Activated T-cell treated with anti-CD3 and anti-CD28 coated beads for 24 hours (primary cell): ENCODE measurements around the gene TM9SF2.
A peak's percentile ranks its signal among the peaks of the same experiment; 100 is the strongest.

Experiments used
- DNase-seq: peaks from one replicate; pipeline ENCODE4 v3.0.0-alpha.2; 2020; ENCODE audit warnings: low read depth

TM9SF2 gene

DNA sequence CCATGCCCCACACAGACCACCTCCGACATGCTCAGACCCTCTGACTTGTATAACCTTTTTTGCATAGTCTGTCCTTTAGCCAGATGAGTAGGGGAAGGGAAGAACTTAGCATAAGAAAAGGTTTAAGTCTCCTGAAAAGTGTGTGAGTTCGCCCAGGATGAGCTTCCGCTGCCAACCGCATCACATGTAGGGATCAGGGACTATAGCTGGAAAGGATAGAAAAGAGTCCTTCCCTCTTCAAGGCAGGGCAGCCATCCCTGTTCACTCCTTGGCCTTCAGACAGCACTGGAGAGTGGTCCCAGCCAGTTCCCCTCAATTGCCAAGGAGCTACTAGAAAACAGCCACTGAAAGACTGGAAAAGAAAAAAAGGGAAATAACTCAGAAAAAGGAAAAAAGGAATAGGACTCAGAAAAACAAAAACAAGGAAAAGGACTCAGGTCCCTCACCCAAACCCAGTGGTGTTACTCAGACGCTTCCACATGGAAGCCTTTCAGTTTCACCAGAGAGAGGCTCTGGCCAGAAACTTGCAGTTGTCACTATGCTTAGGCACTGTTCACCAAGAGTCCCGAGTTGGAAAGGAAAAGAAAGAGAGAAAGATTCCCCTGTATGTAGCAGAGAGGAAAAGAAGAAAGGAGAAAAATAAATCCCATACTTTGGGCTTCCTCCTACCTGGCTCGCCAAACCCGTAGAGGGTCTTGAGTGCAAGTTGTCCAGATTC lies 5.6 kb upstream of the TM9SF2 start:
- no peak for DNase-seq

DNA sequence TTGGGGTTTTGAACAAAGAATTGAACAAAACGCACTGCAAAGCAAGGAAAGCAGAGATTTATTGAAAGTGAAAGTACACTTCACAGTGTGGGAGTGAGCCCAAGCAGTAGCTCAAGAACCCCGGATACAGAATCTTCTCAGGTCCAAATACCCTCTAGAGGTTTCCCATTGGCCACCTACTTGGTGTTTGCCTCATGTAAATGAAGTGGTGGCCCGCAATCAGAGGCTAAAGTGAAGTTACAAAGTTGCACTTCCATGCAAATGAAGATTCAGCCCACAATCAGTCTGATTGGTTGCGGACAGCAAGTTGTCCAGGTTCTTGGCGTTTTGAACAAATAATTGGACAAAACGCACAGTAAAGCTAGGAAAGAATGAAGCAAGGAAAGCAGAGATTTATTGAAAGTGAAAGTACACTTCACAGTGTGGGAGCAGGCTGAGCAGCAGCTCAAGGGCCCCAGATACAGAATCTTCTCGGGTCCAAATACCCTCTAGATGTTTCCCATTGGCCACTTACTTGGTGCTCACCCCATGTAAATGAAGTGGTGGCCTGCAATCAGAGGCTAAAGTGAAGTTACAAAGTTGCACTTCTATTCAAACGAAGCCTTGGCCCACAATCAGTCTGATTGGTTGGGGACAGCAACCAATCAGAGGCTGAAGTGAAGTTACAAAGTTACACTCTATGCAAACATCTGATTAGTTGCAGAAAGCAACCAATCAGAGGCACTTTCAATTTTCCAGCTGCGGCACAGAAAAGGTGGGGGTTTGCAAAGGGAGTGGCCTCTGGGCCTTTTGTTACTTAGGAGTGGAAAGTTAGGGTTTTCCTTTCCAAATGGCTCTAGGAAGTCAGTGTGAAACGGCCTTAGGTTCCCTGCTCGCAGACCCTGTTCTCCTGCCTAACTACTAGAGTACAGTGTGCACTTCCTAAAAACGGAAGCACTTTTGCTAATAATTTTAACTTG lies 4.8 kb upstream of the TM9SF2 start:
- peak; percentile 51 for DNase-seq

- peak; percentile 95 for DNase-seq
These were observed 2.8 kb upstream of the TM9SF2 start for GRCh38 chr13:99498171-99499161.

DNA sequence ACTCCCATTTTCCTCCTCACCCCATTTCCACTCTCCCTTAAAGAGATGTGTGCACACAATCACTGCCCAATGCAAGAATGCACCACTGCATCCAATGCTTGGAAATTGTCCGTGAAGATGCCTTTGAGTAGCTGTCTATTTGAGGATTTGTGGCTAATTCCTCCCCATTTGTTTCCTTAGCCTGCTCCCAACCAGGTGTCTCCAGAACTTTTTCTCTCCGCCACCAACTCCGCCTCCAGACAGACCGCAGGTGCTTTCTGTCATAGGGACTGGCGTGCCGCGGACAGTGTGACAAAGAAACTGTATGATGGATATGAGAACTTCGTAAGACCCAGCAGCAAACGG lies 461 bp upstream of the TM9SF2 start:
- no peak for DNase-seq

DNA sequence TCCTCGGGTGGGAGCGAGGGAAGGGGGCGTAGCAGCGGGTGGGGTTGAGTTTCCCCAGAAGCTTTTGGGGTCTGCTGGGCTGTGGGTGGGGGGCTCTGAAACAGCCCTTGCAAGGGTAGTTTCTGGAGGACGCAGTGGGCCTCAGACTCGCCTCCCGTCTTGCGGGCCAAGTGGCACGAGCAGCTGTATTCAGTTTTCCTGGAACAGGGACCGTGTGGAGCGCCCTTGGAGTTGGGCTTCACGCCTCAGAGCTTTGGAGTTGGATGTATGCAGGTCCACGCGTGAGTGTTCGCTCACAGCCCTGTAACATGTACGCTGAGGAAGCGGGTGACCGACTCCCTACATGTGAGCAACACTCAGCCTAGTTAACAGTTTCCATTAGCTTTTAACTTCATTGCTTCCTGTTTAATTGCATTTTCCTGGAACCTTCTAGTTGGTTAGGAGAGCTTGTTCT lies 603 bp downstream of the TM9SF2 start:
- DNase-seq, result peak; percentile 5

DNA sequence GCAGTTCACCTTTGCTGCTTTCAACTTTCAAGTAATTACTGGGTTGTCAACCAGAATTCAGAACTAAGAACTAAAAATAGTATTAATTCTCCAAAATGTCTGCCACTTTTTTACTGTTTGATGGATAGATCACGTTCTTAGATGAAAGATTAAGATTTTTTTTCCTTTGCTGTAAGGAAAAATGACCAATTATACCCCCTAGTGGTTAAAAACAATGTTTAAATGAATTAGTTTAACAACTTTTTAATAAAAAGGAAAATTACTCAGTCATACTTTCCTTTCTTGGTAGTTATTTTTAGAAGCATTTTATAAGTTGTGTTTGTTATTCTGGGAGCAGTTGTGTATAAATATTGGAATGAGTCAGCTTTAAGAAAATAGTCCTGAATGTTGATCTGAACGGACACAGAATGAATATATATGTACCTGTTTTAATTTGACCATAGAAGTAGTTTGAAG lies 4.6 kb downstream of the TM9SF2 start:
- no peak for DNase-seq

DNA sequence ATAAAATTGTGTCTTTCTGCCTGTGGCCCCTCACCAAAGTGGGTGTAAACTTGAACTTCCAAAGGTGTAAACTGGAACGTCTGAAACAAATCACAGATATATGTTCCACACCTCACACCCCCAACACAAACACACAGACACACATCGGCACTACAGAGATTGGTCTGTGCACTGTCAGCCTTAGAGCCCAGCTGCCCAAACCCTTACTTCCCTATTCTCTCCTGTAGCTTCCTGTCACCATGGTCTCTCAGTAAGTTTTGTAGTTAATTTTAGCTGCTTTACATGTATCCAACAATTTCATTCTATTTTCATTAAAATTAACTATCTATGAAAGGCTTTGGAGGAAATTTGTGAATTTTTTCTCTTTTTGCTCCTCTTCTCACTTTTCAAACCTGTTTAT lies 5.4 kb downstream of the TM9SF2 start:
- DNase-seq, result no peak

DNA sequence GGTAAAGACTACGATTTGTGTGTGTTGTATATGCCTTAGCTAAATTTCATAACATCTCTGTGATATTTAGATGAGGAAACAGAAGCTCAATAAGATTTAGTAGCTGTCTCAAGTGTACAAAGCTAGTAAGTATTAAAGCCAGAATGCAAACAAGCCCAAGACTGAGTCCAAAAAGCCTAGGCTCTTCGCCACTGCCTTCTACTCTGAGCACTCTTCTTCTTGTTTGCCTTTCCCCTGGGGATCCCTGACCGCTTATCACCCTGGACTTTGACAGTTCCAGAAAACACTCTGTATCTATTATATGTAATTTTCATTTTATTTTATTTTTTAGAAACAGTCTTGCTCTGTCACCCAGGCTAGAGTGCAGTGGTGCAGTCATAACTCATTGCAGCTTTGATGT lies 5.8 kb downstream of the TM9SF2 start:
- DNase-seq, result no peak

DNA sequence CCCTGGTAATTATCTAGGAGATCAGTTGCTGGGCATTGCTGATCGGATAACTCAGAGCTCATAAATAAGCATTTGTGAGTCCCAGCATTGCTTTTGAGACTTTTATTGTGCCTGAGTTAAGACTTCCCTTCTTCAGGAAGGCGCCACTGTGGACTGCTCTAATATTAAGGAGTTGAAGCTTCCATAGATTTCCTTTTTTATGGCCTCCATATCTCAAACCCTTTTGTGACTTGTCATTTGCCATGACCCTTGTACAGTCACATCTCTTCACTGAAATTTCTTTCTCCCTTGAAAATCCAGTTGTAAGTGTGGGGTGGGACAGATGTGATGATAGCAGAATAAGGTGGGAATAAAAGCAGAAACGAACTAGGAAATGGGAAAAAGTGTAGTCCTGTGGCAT lies 6.3 kb downstream of the TM9SF2 start:
- DNase-seq, result no peak

DNA sequence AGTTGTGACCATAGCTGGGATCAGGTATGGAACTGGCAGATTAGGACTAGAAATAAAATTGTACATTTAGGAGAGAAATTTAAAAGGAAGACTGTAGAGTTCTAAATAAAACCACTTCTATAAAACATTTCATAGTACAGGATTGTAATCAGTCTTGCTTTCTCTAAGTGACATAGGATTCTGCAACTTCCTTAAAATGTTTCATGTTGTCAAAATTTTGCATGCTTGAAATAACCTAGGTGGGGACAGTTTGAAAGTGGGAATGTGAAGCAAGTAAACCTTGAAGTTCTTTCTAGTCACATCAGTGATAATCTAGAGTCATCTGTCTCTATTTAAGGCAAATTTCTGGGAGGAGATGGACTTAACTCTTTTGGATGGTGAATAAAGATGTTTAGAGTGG lies 6.7 kb downstream of the TM9SF2 start:
- DNase-seq, result no peak

DNA sequence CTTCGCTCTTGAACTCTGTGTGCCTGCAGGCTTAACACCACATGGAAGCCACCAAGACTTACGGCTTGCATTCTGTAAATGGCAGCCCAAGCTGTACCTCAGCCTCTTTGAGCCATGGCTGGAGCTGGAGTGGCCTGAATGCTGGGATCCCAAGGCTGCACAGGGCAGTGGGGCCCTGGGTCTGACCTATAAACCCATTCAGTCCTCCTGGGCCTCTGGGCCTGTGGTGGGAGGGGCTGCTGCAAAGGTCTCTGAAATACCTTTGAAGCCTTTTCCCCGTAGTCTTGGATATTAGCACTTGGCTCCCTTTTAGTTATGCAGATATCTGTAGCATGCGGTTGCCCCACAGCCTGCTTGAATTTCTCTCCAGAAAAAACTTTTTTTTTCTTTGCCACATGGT lies 8.2 kb downstream of the TM9SF2 start:
- DNase-seq, result no peak

- no peak for DNase-seq
These were observed 13.5 kb downstream of the TM9SF2 start for GRCh38 chr13:99514801-99515200.

GRCh38 chr13:99516153-99516929 lies 15.1 kb downstream of the TM9SF2 start:
- no peak for DNase-seq

DNA sequence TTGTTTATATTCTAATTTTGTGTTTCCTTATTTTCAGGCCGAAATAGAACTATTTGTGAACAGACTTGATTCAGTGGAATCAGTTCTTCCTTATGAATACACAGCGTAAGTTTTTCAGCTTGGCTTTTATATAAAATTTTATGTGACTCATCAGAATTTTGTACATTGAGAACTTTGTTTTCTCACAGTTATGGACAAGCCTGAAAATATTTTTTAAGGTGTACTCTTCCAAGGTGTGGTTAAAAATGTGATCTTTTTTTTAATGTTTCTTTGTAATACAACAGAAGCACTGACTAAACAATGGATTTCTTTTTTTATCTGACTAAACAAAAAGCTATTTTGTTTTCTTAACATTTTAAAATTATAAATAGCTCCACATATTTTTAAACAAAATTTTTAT lies 16.3 kb downstream of the TM9SF2 start:
- DNase-seq, result no peak

DNA sequence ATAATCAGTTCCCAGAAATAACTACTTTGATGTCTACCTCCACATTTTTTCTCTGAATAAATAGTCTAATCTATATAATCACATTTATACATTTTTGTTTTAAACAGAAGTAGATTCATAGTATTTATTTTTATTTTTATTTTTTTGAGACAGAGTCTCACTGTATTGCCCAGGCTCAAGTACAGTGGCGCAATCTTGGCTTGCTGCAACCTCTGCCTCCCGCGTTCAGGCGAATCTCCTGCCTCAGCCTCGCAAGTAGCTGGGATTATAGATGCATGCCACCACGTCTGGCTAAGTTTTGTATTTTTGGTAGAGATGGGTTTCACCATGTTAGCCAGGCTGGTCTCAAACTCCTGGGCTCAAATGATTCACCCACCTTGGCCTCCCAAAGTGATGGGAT lies 16.7 kb downstream of the TM9SF2 start:
- no peak for DNase-seq

DNA sequence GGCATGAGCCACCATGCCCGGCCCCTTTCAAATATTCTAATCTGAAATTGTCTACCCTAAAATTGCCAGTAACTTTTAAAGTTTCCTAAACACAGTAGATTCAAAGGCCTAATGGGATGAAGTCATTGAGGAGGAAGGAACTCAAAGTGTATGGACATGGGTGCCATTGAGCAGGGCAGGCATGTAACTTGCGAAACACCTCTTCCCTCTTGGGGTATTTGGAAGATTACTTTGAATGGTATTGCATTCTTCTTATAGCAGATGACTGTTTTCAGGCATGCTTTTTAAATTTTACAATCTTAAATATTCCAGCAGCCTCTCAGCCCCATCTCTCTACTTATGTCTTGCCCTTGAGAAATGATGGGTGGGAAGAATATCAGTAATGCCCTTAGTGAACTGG lies 21.0 kb downstream of the TM9SF2 start:
- DNase-seq, result no peak

DNA sequence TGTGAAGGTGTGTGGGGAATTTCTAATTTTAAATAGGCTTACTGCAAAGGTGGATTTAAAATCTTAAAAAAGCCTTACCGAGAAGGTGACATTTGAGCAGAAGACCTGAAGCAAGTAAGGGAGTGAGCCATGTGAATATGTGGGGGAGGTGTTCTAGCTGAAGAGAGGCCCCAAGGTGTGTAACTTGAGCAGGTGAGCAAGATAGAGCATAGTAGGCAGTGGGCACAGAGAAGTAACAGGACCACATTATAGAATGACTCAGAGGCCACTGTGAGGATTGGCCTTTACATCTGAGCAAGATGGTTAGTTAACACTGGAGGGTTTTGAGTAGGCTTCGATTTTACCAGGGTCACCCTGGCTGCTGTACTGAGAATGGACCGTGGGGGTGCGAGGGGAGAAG lies 22.6 kb downstream of the TM9SF2 start:
- no peak for DNase-seq

- DNase-seq, result no peak
These were observed 24.7 kb downstream of the TM9SF2 start for GRCh38 chr13:99525967-99526366.

GRCh38 chr13:99526549-99526948 lies 25.3 kb downstream of the TM9SF2 start:
- no peak for DNase-seq

GRCh38 chr13:99527301-99527700 lies 26.0 kb downstream of the TM9SF2 start:
- DNase-seq, result no peak

GRCh38 chr13:99528547-99528946 lies 27.3 kb downstream of the TM9SF2 start:
- DNase-seq, result no peak
